Vagina (tissue), 2 donors: Measurements from ENCODE around the gene KIRREL3. TPM values are rescaled to one million over a fixed set of nuclear protein-coding genes. Genes with fewer than 3 reads are reported as not detected.

ENCODE experiments used
- DNase-seq, 2 donors: peaks; one replicate each; pipeline ENCODE4 v3.0.0-alpha.2; 2017; ENCODE audit errors: extremely low spot score in 2 of 2
- H3K27ac ChIP-seq: fragments of 200-600 bp; sonication (generic); one replicate; pipeline ENCODE4 v1.5.1; 2019
- H3K27me3 ChIP-seq: fragments of 200-600 bp; sonication (generic); one replicate; pipeline ENCODE4 v1.5.1; 2019
- H3K36me3 ChIP-seq, 2 donors: fragments of 200-600 bp; sonication (generic); one replicate each; pipeline ENCODE4 v1.5.1; 2017 to 2019
- H3K4me1 ChIP-seq: fragments of 200-600 bp; sonication (generic); one replicate; pipeline ENCODE4 v1.5.1; 2019
- H3K4me3 ChIP-seq, 2 donors: fragments of 200-600 bp; sonication (generic); 1 replicate in 1 of 2; 2 replicates in 1 of 2; pipeline ENCODE4 v1.5.1; 2016 to 2019
- H3K9me3 ChIP-seq: fragments of 200-600 bp; sonication (generic); one replicate; pipeline ENCODE4 v1.5.1; 2019
- CTCF ChIP-seq, 3 experiments: fragments of 450-650 bp in 2 of 3; fragments of 200-600 bp in 1 of 3; sonication (generic) in 1 of 3; IDR thresholded peaks; one replicate each; pipeline ENCODE4 v1.5.1; 2017 to 2019; ENCODE audit warnings: antibody characterized with exemption in 3 of 3, mild to moderate bottlenecking in 2 of 3, moderate library complexity in 2 of 3
- POLR2A ChIP-seq, 2 donors: fragments of 450-650 bp; IDR thresholded peaks; one replicate each; pipeline ENCODE4 v1.6.1; 2017; ENCODE audit warnings: antibody characterized with exemption in 2 of 2, mild to moderate bottlenecking in 2 of 2, moderate library complexity in 2 of 2
- POLR2AphosphoS5 ChIP-seq, 2 donors: sonication (generic); formaldehyde crosslinking; IDR thresholded peaks; one replicate each; pipeline ENCODE4 v1.9.0; 2017; ENCODE audit warnings: antibody characterized with exemption in 2 of 2, mild to moderate bottlenecking in 2 of 2, low read depth in 1 of 2; ENCODE audit not compliant: insufficient read depth in 1 of 2
- intact Hi-C: fragments of 100-400 bp; cut with DNase I; formaldehyde crosslinking; loops from one replicate; pipeline ENCODE4 v1.15.1; 2023
- total RNA-seq: library from RNA; depleted of rRNA; stranded (reverse); fragments of >200 nt; gene quantifications from one replicate; pipeline ENCODE4 v1.2.3, GENCODE V29; 2016

The KIRREL3 gene
- total RNA-seq, 1 donor from 2014 or later = not detected

DNA sequence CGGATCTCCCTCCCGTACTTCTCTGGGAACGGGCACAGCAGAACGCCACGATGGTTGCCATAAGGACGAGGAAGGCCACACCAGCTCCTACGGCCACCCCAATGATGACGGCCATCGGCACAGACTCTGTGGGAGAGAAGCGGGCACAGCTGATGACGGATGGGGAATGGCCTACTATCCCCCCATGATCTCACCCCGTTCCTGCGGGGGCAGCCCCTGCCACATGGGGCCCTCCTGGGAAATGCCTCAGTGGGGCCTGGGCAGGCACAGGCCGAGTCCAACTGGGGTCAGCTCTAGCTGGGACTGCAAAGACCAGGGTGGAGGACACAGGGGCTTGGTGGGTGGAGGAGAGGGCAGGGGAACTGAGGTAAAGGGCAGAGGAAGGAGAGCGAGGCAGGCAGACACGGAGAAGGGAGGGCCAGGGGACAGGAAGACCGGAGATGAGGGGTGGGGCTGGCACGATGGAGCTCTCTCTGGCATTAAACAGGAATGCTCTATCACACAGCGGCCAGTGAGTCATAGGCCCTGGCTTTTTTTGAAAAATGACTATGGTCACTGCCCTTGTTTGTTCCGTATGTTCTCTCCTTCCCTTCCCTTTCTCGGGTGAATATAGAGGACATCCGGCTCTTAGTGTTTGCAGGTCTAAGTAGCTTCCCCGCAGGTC lies 569.0 kb downstream of the KIRREL3 start:
- no peak overlapping the region for H3K4me3 ChIP-seq
- H3K36me3 ChIP-seq = no peaks in the 10 kb centered on the region
- DNase-seq = no peak
- intact Hi-C loops = no loop called here
- H3K4me1 ChIP-seq = peaks cover 24% of the 10 kb centered on the region
- H3K9me3 ChIP-seq = no peaks in the 10 kb centered on the region
- H3K27ac ChIP-seq = peak overlapping the region; percentile 83
- H3K27me3 ChIP-seq = no peaks in the 10 kb centered on the region
- TF ChIP-seq CTCF (IDR thresholded peaks at IDR 0.05) (no peak), POLR2AphosphoS5 (IDR thresholded peaks at IDR 0.05; ENCODE audit: insufficient read depth in 1 of 2, low read depth in 1 of 2) (peak in 1 of 2 donors; percentile 34)

GRCh38 chr11:126430581-126431335 lies 569.8 kb downstream of the KIRREL3 start:
- no peaks in the 10 kb centered on the region for H3K27me3 ChIP-seq
- no peaks in the 10 kb centered on the region for H3K9me3 ChIP-seq
- no peaks in the 10 kb centered on the region for H3K36me3 ChIP-seq
- no peak overlapping the region for H3K4me3 ChIP-seq
- TF ChIP-seq POLR2AphosphoS5 (IDR thresholded peaks at IDR 0.05; ENCODE audit: insufficient read depth in 1 of 2, low read depth in 1 of 2) = no peak
- intact Hi-C loops = no loop called here
- peaks cover 24% of the 10 kb centered on the region for H3K4me1 ChIP-seq
- H3K27ac ChIP-seq = peak overlapping the region; percentile 83
- no peak for DNase-seq

DNA sequence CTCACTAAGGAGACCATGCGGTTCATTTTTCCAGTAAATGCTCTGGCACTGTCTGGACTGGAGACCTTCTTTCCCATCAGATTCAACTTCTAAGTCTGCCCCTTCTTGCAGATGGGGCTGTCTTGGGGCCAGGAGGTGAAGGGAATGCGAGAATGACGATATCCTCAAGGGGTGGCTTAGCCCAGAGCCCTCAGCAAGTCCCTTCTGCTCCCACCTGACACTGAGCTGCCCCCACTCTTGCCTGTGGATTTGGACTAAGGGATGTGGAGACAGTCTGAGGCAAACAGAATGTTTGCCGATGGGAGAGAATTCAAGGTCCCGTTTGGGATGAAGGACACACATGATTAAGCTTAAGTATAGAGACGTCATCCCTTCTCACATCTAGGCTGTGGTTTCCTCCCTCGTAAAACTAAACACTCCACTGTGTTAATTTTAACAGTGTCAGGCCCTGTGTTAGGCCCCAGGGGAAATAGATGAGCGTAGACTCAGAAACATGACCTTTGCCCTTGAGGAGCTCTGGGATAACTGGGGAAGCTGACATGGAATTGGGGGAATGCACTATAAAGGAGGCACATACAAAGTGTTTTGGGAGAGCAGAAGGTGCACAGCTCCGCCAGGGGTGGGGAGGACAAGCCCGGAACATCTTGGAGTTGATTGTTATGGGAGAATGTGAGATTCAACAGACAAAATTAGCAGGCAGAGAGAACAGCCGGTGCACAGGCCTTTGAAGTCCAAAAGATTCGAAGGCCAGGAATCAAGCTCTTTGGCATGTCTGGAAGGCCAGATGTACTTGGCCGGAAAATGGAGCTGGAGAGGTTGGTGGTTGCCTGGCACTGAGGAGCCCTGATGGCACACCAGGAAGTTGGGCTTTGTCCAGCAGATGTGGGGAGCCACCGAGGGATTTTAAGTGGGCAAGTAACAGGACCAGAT lies 573.5 kb downstream of the KIRREL3 start:
- TF ChIP-seq POLR2AphosphoS5 (IDR thresholded peaks at IDR 0.05; ENCODE audit: insufficient read depth in 1 of 2, low read depth in 1 of 2) (no peak), POLR2A (IDR thresholded peaks at IDR 0.05) (no peak), CTCF (IDR thresholded peaks at IDR 0.05) (no peak)
- Histone ChIP-seq H3K27me3 (no peaks in the 10 kb centered on the region), H3K4me1 (peaks cover 11% of the 10 kb centered on the region), H3K27ac (no peak overlapping the region), H3K9me3 (no peaks in the 10 kb centered on the region), H3K4me3 (no peak overlapping the region), H3K36me3 (no peaks in the 10 kb centered on the region)
- intact Hi-C loops = no loop called here
- DNase-seq = no peak

DNA sequence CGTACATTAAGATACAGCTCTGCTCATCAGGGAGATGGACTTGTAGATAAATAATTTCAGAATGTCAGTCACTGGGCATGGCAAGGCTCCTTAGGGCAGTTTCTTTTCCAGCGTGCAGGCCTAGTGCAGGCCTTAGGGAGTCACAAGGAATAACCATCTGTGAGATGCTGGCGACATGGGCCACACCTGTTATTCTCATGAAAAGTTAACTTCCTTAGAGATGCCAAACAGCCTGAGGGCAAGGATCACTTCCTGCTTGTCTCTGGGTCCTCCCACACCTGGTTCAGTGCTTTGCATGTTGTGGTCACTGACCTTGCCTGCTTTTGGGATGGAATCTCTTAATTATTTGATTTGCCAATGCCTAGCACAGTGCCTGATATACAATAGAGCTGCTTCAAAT lies 574.5 kb downstream of the KIRREL3 start:
- H3K9me3 ChIP-seq = no peaks in the 10 kb centered on the region
- intact Hi-C loops = no loop called here
- no peaks in the 10 kb centered on the region for H3K27me3 ChIP-seq
- no peaks in the 10 kb centered on the region for H3K36me3 ChIP-seq
- H3K4me1 ChIP-seq = peaks cover 2% of the 10 kb centered on the region
- DNase-seq = no peak
- H3K4me3 ChIP-seq = no peak overlapping the region
- no peak for TF ChIP-seq POLR2AphosphoS5 (IDR thresholded peaks at IDR 0.05; ENCODE audit: insufficient read depth in 1 of 2, low read depth in 1 of 2)
- TF ChIP-seq CTCF (IDR thresholded peaks at IDR 0.05) = no peak
- no peak for TF ChIP-seq POLR2A (IDR thresholded peaks at IDR 0.05)
- H3K27ac ChIP-seq = no peak overlapping the region

DNA sequence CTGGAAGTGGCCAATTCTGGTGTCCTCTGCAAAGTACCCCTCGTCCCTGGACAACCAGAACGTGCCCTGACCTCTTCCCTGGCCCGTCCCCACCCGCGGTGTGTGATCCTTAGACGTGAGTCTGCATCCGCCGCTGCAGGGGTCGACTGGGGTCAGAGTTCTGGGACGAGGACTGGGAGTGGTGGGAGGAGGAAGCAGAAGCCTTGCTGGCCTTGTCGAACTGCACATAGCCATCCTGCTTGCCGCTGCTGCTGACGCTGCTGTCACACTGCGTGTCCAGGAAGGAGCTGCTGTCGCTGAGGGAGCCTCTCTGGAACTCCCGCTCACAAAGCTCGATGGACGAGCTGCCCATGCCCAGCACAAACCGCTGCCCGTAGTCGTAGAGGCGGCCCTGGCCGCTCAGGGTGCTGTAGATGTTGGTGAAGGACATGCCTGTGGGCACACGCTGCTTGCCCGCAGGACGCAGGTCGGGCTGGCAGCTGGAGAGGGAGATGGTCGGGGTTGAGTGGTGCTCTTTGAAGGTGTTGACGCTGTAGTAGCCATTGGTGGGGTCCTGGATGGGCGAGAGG lies 576.0 kb downstream of the KIRREL3 start:
- Histone ChIP-seq H3K27me3 (no peaks in the 10 kb centered on the region), H3K9me3 (no peaks in the 10 kb centered on the region), H3K36me3 (no peaks in the 10 kb centered on the region), H3K4me1 (no peaks in the 10 kb centered on the region), H3K4me3 (no peak overlapping the region), H3K27ac (no peak overlapping the region)
- DNase-seq = no peak
- intact Hi-C loops = no loop called here
- TF ChIP-seq POLR2A (IDR thresholded peaks at IDR 0.05) = no peak
